Measurements from ENCODE around the gene DPF3.

- TF ChIP-seq CTCF (IDR thresholded peaks at IDR 0.05), result peak; percentile 89 to 94 (median 93)
- TF ChIP-seq POLR2A (IDR thresholded peaks at IDR 0.05), result no peak
These were observed 11.1 kb upstream of the DPF3 start for GRCh38 chr14:72904840-72905561.

Data from esophagus squamous epithelium (tissue), 4 donors.